K562 (cell line): Measurements from ENCODE around the gene TBX1. TPM values are rescaled to one million over a fixed set of nuclear protein-coding genes. Genes with fewer than 3 reads are reported as not detected.

Source experiments
- ATAC-seq: fragments of 200-7000 bp; cut with Tn5 transposase; 3 replicates; pipeline ENCODE4 v1.9.1; 2020; ENCODE audit warnings: moderate library complexity
- BruUV-seq: library from RNA; stranded (reverse); fragments of 400-500 nt; replicated peaks from 2 replicates; lab custom pipeline; 2021; lab: Mats Ljungman, UMichigan
- CTCF ChIA-PET: fragments of 300-600 bp; formaldehyde crosslinking; extraction: SDS; loops from one replicate; lab custom pipeline; 2021; ENCODE audit warnings: low intra/inter-chr PET ratio; lab: Yijun Ruan, JAX
- POLR2A ChIA-PET: fragments of 300-600, 350-650 bp; sonication (Branson Sonifier 250); formaldehyde crosslinking; extraction: SDS; loops from one replicate; lab custom pipeline; 2021; ENCODE audit warnings: antibody characterized with exemption, inconsistent platforms; lab: Yijun Ruan, JAX
- DNase-seq, 4 experiments: peaks; one replicate each; pipeline versions ENCODE4 v3.0.0 to v3.0.0-alpha.2; 2011 to 2018; ENCODE audit warnings: low spot score in 3 of 4, mixed read lengths in 3 of 4; ENCODE audit errors: extremely low read depth in 1 of 4
- FAIRE-seq: peaks from 2 replicates; lab custom pipeline; 2011; peaks lifted over from hg19 to GRCh38; lab: Jason Lieb, UNC
- H2AFZ ChIP-seq: 2 replicates; pipeline ENCODE4 v1.6.0; 2011; ENCODE audit warnings: low read depth, low read length, control low read depth, inconsistent platforms
- H3K27ac ChIP-seq: fragments of 200-600 bp; 3 replicates; pipeline ENCODE4 v1.8.0; 2011; ENCODE audit warnings: low read depth, mild to moderate bottlenecking, control low read depth, inconsistent platforms, low read length, moderate library complexity, mixed read lengths; ENCODE audit errors: extremely low read depth
- H3K27me3 ChIP-seq, 2 experiments: fragments of 300-600 bp in 1 of 2; 2 replicates in 1 of 2; 3 replicates in 1 of 2; pipeline versions ENCODE4 v1.6.0 to v1.8.0; 2011; ENCODE audit warnings: inconsistent platforms in 2 of 2, low read length in 2 of 2, mild to moderate bottlenecking in 1 of 2, mixed read lengths in 1 of 2, moderate library complexity in 1 of 2; ENCODE audit not compliant: control insufficient read depth in 2 of 2, insufficient read depth in 2 of 2
- H3K36me3 ChIP-seq: fragments of 300-600 bp; 3 replicates; pipeline ENCODE4 v1.8.0; 2011; ENCODE audit warnings: mild to moderate bottlenecking, low read length, inconsistent platforms; ENCODE audit not compliant: control insufficient read depth, insufficient read depth
- H3K4me1 ChIP-seq, 2 experiments: fragments of 200-600 bp in 1 of 2; replicated peaks in 1 of 2; 2 replicates in 1 of 2; 3 replicates in 1 of 2; pipeline versions ENCODE4 v1.5.1 to v1.8.0; 2011; ENCODE audit warnings: inconsistent platforms in 2 of 2, low read length in 2 of 2, mild to moderate bottlenecking in 1 of 2, mixed read lengths in 1 of 2, moderate library complexity in 1 of 2; ENCODE audit not compliant: control insufficient read depth in 2 of 2, insufficient read depth in 2 of 2
- H3K4me2 ChIP-seq: 2 replicates; pipeline ENCODE4 v1.6.1; 2011; ENCODE audit warnings: low read length, control low read depth, inconsistent platforms, mixed read lengths; ENCODE audit not compliant: insufficient read depth
- H3K4me3 ChIP-seq: fragments of 200-600 bp; sonication (generic), shearing (Covaris generic); 2 replicates; pipeline ENCODE4 v1.5.1; 2016; ENCODE audit warnings: control low read depth, inconsistent platforms
- H3K79me2 ChIP-seq: fragments of 200-600 bp; 3 replicates; pipeline ENCODE4 v1.8.0; 2011; ENCODE audit warnings: low read length, inconsistent platforms; ENCODE audit not compliant: control insufficient read depth, insufficient read depth
- H3K9ac ChIP-seq, 2 experiments: 2 replicates each; pipeline versions ENCODE4 v1.6.0 to v1.6.1; 2011; ENCODE audit warnings: low read depth in 2 of 2, low read length in 2 of 2, control low read depth in 1 of 2, inconsistent platforms in 1 of 2, mild to moderate bottlenecking in 1 of 2, mixed read lengths in 1 of 2; ENCODE audit not compliant: insufficient read depth in 1 of 2
- H3K9me1 ChIP-seq: one replicate; pipeline ENCODE4 v1.6.0; 2011; ENCODE audit warnings: inconsistent platforms, mild to moderate bottlenecking, low read length, moderate library complexity; ENCODE audit not compliant: control insufficient read depth, insufficient read depth
- H3K9me3 ChIP-seq: replicated peaks from 2 replicates; pipeline ENCODE4 v1.5.1; 2011; ENCODE audit warnings: low read depth, low read length, inconsistent platforms; ENCODE audit not compliant: control insufficient read depth, insufficient read depth
- H4K20me1 ChIP-seq: replicated peaks from 2 replicates; pipeline ENCODE4 v1.6.1; 2011; ENCODE audit warnings: low read length, inconsistent platforms, mixed read lengths; ENCODE audit not compliant: control insufficient read depth, insufficient read depth
- E2F3 ChIP-seq: fragments of 250-450 bp; sonication (Bioruptor Pico); IDR thresholded peaks from 2 replicates; pipeline ENCODE4 v1.4.0; 2020; ENCODE audit warnings: mild to moderate bottlenecking
- E2F8 ChIP-seq: fragments of 450-650 bp; IDR thresholded peaks from 2 replicates; pipeline ENCODE4 v1.7.1; 2018; ENCODE audit warnings: mild to moderate bottlenecking, low read depth; ENCODE audit not compliant: partially characterized antibody
- FOXA1 ChIP-seq: fragments of 450-650 bp; IDR thresholded peaks from 2 replicates; pipeline ENCODE4 v1.6.1; 2016; ENCODE audit warnings: mild to moderate bottlenecking, borderline replicate concordance
- HOXB6 ChIP-seq: fragments of 250-450 bp; sonication (Bioruptor Pico); IDR thresholded peaks from 2 replicates; pipeline ENCODE4 v1.5.1; 2022; ENCODE audit warnings: mild to moderate bottlenecking, borderline replicate concordance
- KLF16 ChIP-seq: IDR thresholded peaks from 2 replicates; pipeline ENCODE4 v1.6.1; 2016; ENCODE audit warnings: antibody characterized with exemption
- PTTG1 ChIP-seq: fragments of 450-650 bp; IDR thresholded peaks from 2 replicates; pipeline ENCODE4 v1.6.1; 2016; ENCODE audit warnings: low read depth, mild to moderate bottlenecking, missing genetic modification characterization, missing compliant biosample characterization
- ZNF57 ChIP-seq: fragments of 450-650 bp; formaldehyde crosslinking; IDR thresholded peaks from 2 replicates; pipeline ENCODE4 v1.4.0; 2020; ENCODE audit warnings: mild to moderate bottlenecking, moderate library complexity
- WGBS: fragments of 100-300 bp; shearing (Covaris generic); methylation state at CpG from one replicate; pipeline ENCODE4 v1.1.6; 2016; ENCODE audit warnings: low coverage, mixed read lengths; ENCODE audit not compliant: insufficient coverage; ENCODE audit errors: missing lambda C conversion rate; 5-methylcytosine and 5-hydroxymethylcytosine counted together
- in situ Hi-C: fragments of 300-500 bp; cut with MboI; formaldehyde crosslinking; loops from 4 replicates; pipeline ENCODE4 v1.15.0; 2018; ENCODE audit warnings: inconsistent platforms, mixed read lengths
- intact Hi-C: fragments of 100-400 bp; cut with micrococcal nuclease; formaldehyde crosslinking; loops from 2 replicates; pipeline ENCODE4 v1.14.2; 2022
- polyA plus RNA-seq, 8 experiments: library from polyadenylated mRNA; depleted of rRNA in 4 of 8; stranded (reverse) in 5 of 8; unstranded in 3 of 8; fragments of >200 nt; fragmentation: Nextera tagmentation in 2 of 8; fragmentation: Illumina TruSeq in 1 of 8; extraction: Ambion mirVana in 2 of 8; extraction: Trizol in 1 of 8; gene quantifications; 2 replicates each; pipeline versions ENCODE4 v1.2.1 to v1.2.3, GENCODE V29; 2011 to 2014; ENCODE audit warnings: inconsistent platforms in 1 of 8, missing spikeins in 1 of 8
- total RNA-seq, 7 experiments: library from RNA; depleted of rRNA in 6 of 7; stranded (reverse); fragments of >200 nt in 6 of 7; fragmentation: Illumina TruSeq in 2 of 7; extraction: Trizol in 2 of 7; gene quantifications; 2 replicates each; pipeline versions ENCODE4 v1.2.1 to v1.2.3, GENCODE V29; 2011 to 2021; ENCODE audit warnings: low replicate concordance in 1 of 7
- TF ChIP-seq, protein P1 (sequence below): sonication (generic); formaldehyde crosslinking; IDR thresholded peaks from 2 replicates; pipeline ENCODE4 v1.8.1; 2023; ENCODE audit warnings: mild to moderate bottlenecking, missing genetic modification reagents
- TF ChIP-seq, protein P2 (sequence below): fragments of 250-450 bp; sonication (Bioruptor Pico); IDR thresholded peaks from 2 replicates; pipeline ENCODE4 v1.5.0; 2021; ENCODE audit warnings: mild to moderate bottlenecking, borderline replicate concordance
- TF ChIP-seq, protein P3 (sequence below): fragments of 250-450 bp; sonication (Bioruptor Pico); IDR thresholded peaks from 2 replicates; pipeline ENCODE4 v1.8.0; 2022; ENCODE audit warnings: inconsistent platforms
- TF ChIP-seq, protein P4 (sequence below): sonication (generic); formaldehyde crosslinking; IDR thresholded peaks from 2 replicates; pipeline ENCODE4 v1.8.1; 2022; ENCODE audit warnings: missing genetic modification reagents

TBX1 gene
- total and polyA plus RNA-seq, 9 of the 15 experiments (the other 6 are each of a cell fraction or from before 2014, with no cell fraction given): 0.07 to 35.0 (median 3.9) TPM

- H3K27ac ChIP-seq: no peak overlapping the region
- no peak for ATAC-seq
- no peaks in the 10 kb centered on the region for H3K27me3 ChIP-seq
- in situ Hi-C loops: no loop called here
- H3K4me1 ChIP-seq: peaks cover 13 to 62% of the 10 kb centered on the region in 2 experiments
- H2AFZ ChIP-seq: no peak overlapping the region
- H3K9me1 ChIP-seq: no peaks in the 10 kb centered on the region
- ChIA-PET POLR2A (interaction anchor here (0.6 to 5.7 kb wide), 15 partner anchors 9 to 101 kb away, joined by 3 to 43 read pairs (median 4); partner anchors contain the start of genes GNB1L and RTL10), CTCF (no interaction called here)
- 48% methylated on average over 11 of the region's 11 CpGs for WGBS
- peaks cover 29% of the 10 kb centered on the region for H4K20me1 ChIP-seq
- H3K36me3 ChIP-seq: 0 out of 3 replicates have a peak, but pooled peaks cover 3% of the 10 kb centered on the region
- intact Hi-C loops: loop anchor here (2.0 kb wide), 1 partner anchor 20 kb away; no protein-coding TSS in a partner anchor
- H3K79me2 ChIP-seq: no peaks in the 10 kb centered on the region
- no peak for FAIRE-seq
- no TSS peak for BruUV-seq
- H3K4me3 ChIP-seq: no peak overlapping the region
- no peak overlapping the region for H3K4me2 ChIP-seq
- no peak for DNase-seq
- peak overlapping the region in 1 of 2 experiments; percentile 5; a peak in 1 of 4 replicates for H3K9ac ChIP-seq
- no peaks in the 10 kb centered on the region for H3K9me3 ChIP-seq
- TF ChIP-seq, protein P1, sequence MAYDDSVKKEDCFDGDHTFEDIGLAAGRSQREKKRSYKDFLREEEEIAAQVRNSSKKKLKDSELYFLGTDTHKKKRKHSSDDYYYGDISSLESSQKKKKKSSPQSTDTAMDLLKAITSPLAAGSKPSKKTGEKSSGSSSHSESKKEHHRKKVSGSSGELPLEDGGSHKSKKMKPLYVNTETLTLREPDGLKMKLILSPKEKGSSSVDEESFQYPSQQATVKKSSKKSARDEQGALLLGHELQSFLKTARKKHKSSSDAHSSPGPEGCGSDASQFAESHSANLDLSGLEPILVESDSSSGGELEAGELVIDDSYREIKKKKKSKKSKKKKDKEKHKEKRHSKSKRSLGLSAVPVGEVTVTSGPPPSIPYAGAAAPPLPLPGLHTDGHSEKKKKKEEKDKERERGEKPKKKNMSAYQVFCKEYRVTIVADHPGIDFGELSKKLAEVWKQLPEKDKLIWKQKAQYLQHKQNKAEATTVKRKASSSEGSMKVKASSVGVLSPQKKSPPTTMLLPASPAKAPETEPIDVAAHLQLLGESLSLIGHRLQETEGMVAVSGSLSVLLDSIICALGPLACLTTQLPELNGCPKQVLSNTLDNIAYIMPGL: no peak
- TF ChIP-seq HOXB6 (CRISPR knock-in tag) (no peak), PTTG1 (no peak), E2F8 (no peak), KLF16 (no peak), E2F3 (0 out of 2 replicates have a peak, but pooled peaks have one; percentile 25), FOXA1 (no peak), ZNF57 (CRISPR knock-in tag) (peak; percentile 26; the same call in 1 of the 2 replicates)
- TF ChIP-seq, protein P2, sequence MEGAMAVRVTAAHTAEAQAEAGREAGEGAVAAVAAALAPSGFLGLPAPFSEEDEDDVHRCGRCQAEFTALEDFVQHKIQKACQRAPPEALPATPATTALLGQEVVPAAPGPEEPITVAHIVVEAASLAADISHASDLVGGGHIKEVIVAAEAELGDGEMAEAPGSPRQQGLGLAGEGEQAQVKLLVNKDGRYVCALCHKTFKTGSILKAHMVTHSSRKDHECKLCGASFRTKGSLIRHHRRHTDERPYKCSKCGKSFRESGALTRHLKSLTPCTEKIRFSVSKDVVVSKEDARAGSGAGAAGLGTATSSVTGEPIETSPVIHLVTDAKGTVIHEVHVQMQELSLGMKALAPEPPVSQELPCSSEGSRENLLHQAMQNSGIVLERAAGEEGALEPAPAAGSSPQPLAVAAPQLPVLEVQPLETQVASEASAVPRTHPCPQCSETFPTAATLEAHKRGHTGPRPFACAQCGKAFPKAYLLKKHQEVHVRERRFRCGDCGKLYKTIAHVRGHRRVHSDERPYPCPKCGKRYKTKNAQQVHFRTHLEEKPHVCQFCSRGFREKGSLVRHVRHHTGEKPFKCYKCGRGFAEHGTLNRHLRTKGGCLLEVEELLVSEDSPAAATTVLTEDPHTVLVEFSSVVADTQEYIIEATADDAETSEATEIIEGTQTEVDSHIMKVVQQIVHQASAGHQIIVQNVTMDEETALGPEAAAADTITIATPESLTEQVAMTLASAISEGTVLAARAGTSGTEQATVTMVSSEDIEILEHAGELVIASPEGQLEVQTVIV: no peak
- TF ChIP-seq, protein P3, sequence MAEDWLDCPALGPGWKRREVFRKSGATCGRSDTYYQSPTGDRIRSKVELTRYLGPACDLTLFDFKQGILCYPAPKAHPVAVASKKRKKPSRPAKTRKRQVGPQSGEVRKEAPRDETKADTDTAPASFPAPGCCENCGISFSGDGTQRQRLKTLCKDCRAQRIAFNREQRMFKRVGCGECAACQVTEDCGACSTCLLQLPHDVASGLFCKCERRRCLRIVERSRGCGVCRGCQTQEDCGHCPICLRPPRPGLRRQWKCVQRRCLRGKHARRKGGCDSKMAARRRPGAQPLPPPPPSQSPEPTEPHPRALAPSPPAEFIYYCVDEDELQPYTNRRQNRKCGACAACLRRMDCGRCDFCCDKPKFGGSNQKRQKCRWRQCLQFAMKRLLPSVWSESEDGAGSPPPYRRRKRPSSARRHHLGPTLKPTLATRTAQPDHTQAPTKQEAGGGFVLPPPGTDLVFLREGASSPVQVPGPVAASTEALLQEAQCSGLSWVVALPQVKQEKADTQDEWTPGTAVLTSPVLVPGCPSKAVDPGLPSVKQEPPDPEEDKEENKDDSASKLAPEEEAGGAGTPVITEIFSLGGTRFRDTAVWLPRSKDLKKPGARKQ (CRISPR knock-in tag): no peak
- TF ChIP-seq, protein P4, sequence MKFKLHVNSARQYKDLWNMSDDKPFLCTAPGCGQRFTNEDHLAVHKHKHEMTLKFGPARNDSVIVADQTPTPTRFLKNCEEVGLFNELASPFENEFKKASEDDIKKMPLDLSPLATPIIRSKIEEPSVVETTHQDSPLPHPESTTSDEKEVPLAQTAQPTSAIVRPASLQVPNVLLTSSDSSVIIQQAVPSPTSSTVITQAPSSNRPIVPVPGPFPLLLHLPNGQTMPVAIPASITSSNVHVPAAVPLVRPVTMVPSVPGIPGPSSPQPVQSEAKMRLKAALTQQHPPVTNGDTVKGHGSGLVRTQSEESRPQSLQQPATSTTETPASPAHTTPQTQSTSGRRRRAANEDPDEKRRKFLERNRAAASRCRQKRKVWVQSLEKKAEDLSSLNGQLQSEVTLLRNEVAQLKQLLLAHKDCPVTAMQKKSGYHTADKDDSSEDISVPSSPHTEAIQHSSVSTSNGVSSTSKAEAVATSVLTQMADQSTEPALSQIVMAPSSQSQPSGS (CRISPR knock-in tag): no peak
Observed at GRCh38 chr22:19808873-19809478, 48.4 kb downstream of the TBX1 start.
